ENCODE measurements around the gene CCL2.

DNA sequence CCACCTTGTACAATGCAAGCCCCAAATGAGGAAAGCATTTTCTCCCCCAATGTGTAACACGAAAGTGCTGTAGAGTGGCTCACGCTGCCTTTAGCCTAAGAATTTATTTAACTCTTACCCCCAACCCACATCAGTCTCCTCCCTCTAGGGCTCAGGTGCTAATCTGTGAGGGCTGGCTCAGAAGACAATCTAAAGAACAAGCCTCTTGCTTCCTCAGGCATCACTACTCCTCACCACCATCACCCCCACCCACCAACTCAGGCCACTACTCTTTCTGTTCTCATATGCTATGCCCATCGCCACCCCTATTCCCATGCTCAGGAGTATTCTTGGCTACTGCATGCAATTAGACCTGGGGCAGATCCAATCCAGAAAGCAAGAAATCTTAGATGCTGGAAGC lies 3.9 kb upstream of the CCL2 start:
- TF ChIP-seq, protein P1, sequence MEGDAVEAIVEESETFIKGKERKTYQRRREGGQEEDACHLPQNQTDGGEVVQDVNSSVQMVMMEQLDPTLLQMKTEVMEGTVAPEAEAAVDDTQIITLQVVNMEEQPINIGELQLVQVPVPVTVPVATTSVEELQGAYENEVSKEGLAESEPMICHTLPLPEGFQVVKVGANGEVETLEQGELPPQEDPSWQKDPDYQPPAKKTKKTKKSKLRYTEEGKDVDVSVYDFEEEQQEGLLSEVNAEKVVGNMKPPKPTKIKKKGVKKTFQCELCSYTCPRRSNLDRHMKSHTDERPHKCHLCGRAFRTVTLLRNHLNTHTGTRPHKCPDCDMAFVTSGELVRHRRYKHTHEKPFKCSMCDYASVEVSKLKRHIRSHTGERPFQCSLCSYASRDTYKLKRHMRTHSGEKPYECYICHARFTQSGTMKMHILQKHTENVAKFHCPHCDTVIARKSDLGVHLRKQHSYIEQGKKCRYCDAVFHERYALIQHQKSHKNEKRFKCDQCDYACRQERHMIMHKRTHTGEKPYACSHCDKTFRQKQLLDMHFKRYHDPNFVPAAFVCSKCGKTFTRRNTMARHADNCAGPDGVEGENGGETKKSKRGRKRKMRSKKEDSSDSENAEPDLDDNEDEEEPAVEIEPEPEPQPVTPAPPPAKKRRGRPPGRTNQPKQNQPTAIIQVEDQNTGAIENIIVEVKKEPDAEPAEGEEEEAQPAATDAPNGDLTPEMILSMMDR (IDR thresholded peaks at IDR 0.05; ENCODE audit: insufficient read depth, low read length), result no peak
- TF ChIP-seq POLR2AphosphoS5 (IDR thresholded peaks at IDR 0.05; ENCODE audit: low read depth) (no peak), GABPA (IDR thresholded peaks at IDR 0.05; ENCODE audit: low read depth) (no peak), REST (IDR thresholded peaks at IDR 0.05; ENCODE audit: insufficient replicate concordance, low read depth) (no peak), SPI1 (IDR thresholded peaks at IDR 0.05; ENCODE audit: borderline replicate concordance, low read depth) (no peak)
